Fibroblast of lung (primary cell): ENCODE data around the gene CYP19A1. TPM values are rescaled to one million over a fixed set of nuclear protein-coding genes. Genes with fewer than 3 reads are reported as not detected.
A peak's percentile ranks its signal among the peaks of the same experiment; 100 is the strongest.

Experiments
- DNase-seq, 2 donors: peaks; one replicate each; pipeline versions ENCODE4 v3.0.0 to v3.0.0-alpha.2; 2010; ENCODE audit warnings: low read depth in 2 of 2
- H2AFZ ChIP-seq: 2 replicates; pipeline ENCODE4 v1.5.1; 2012; ENCODE audit warnings: low read length, control low read depth, inconsistent platforms
- H3K27ac ChIP-seq: 2 replicates; pipeline ENCODE4 v1.5.1; 2011; ENCODE audit warnings: low read length, control low read depth; ENCODE audit not compliant: insufficient read depth
- H3K27me3 ChIP-seq: 2 replicates; pipeline ENCODE4 v1.5.1; 2011; ENCODE audit warnings: mild to moderate bottlenecking, low read length; ENCODE audit not compliant: control insufficient read depth, insufficient read depth
- H3K36me3 ChIP-seq: 2 replicates; pipeline ENCODE4 v1.5.1; 2011; ENCODE audit warnings: low read length; ENCODE audit not compliant: control insufficient read depth, insufficient read depth
- H3K4me1 ChIP-seq: 2 replicates; pipeline ENCODE4 v1.5.1; 2011; ENCODE audit warnings: low read length; ENCODE audit not compliant: control insufficient read depth, insufficient read depth; ENCODE audit errors: extremely low read depth
- H3K4me2 ChIP-seq: 2 replicates; pipeline ENCODE4 v1.5.1; 2011; ENCODE audit warnings: low read length, control low read depth; ENCODE audit not compliant: insufficient read depth; ENCODE audit errors: extremely low read depth
- H3K4me3 ChIP-seq, 4 experiments: fragments of 200-600 bp in 1 of 4; sonication (generic) in 1 of 4; replicated peaks in 1 of 4; 2 replicates each; pipeline ENCODE4 v1.5.1; 2011 to 2016; ENCODE audit warnings: low read length in 4 of 4, low read depth in 3 of 4, mild to moderate bottlenecking in 3 of 4, control low read depth in 2 of 4, inconsistent platforms in 1 of 4, mixed read lengths in 1 of 4; ENCODE audit not compliant: insufficient read depth in 1 of 4; ENCODE audit errors: control extremely low read depth in 1 of 4
- H3K79me2 ChIP-seq: 2 replicates; pipeline ENCODE4 v1.5.1; 2012; ENCODE audit warnings: mild to moderate bottlenecking, low read length, inconsistent platforms; ENCODE audit not compliant: control insufficient read depth, insufficient read depth
- H3K9ac ChIP-seq: 2 replicates; pipeline ENCODE4 v1.5.1; 2011; ENCODE audit warnings: mild to moderate bottlenecking, low read length, control low read depth; ENCODE audit not compliant: insufficient read depth
- H3K9me3 ChIP-seq: 2 replicates; pipeline ENCODE4 v1.5.1; 2012; ENCODE audit warnings: low read depth, low read length; ENCODE audit not compliant: control insufficient read depth, insufficient read depth
- H4K20me1 ChIP-seq: 2 replicates; pipeline ENCODE4 v1.5.1; 2011; ENCODE audit warnings: low read length; ENCODE audit not compliant: control insufficient read depth, insufficient read depth; ENCODE audit errors: extremely low read depth
- EZH2 ChIP-seq: IDR thresholded peaks from 2 replicates; pipeline ENCODE4 v1.5.1; 2012; ENCODE audit warnings: low read length, control low read depth, mild to moderate bottlenecking; ENCODE audit errors: missing control alignments
- polyA plus RNA-seq, 2 donors: library from polyadenylated mRNA; depleted of rRNA in 1 of 2; stranded (reverse) in 1 of 2; unstranded in 1 of 2; fragments of >200 nt; gene quantifications; 2 replicates each; pipeline ENCODE4 v1.2.1, GENCODE V29; 2011 to 2012; ENCODE audit warnings: missing spikeins in 1 of 2
- total RNA-seq: library from RNA; depleted of rRNA; stranded (reverse); fragments of >200 nt; gene quantifications from 2 replicates; pipeline ENCODE4 v1.2.1, GENCODE V29; 2014
- TF ChIP-seq, protein P1 (sequence below), 2 donors: IDR thresholded peaks in 1 of 2; conservative IDR thresholded peaks in 1 of 2; 1 replicate in 1 of 2; 2 replicates in 1 of 2; pipeline ENCODE4 v1.5.1; 2011 to 2012; ENCODE audit warnings: low read length in 2 of 2, control low read depth in 1 of 2, inconsistent platforms in 1 of 2, low read depth in 1 of 2, mild to moderate bottlenecking in 1 of 2

CYP19A1 gene
- total and polyA plus RNA-seq, 2 donors (not counting 1 experiment from before 2014, with no cell fraction given), result 0.16 to 2.3 TPM

DNA sequence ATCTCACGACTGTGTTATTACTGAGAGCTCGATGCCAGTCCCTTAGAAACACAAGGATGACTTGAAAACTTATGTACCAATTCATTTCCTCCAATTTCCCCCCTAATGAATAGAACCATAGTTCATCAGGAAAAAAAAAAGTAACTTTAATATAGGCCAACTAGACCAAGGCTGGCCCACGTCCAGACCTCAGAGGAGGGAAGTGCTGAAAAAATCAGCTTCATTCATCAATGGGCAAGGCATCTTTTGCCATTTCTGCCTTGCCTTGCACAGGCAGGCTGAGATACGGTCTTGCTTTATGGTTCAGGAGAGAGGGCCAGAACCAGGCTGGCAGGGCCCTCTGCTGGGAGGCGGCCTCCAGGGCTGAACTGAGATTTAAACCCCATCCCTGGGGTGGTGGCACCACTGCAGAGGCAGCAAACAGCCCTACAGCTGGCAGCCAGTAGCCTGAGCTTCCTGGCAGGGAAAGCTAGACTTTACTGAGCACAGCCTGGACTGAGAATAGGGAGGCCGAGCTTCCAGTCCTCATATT, 139.6 kb downstream of the CYP19A1 start:
- H3K4me2 ChIP-seq, result no peak overlapping the region
- no peak overlapping the region for H3K9ac ChIP-seq
- H3K36me3 ChIP-seq, result no peaks in the 10 kb centered on the region
- no peaks in the 10 kb centered on the region for H3K27me3 ChIP-seq
- H3K79me2 ChIP-seq, result no peaks in the 10 kb centered on the region
- TF ChIP-seq EZH2, result no peak
- TF ChIP-seq, protein P1, sequence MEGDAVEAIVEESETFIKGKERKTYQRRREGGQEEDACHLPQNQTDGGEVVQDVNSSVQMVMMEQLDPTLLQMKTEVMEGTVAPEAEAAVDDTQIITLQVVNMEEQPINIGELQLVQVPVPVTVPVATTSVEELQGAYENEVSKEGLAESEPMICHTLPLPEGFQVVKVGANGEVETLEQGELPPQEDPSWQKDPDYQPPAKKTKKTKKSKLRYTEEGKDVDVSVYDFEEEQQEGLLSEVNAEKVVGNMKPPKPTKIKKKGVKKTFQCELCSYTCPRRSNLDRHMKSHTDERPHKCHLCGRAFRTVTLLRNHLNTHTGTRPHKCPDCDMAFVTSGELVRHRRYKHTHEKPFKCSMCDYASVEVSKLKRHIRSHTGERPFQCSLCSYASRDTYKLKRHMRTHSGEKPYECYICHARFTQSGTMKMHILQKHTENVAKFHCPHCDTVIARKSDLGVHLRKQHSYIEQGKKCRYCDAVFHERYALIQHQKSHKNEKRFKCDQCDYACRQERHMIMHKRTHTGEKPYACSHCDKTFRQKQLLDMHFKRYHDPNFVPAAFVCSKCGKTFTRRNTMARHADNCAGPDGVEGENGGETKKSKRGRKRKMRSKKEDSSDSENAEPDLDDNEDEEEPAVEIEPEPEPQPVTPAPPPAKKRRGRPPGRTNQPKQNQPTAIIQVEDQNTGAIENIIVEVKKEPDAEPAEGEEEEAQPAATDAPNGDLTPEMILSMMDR (conservative IDR thresholded peaks at IDR 0.05 in 1 of 2, IDR thresholded peaks at IDR 0.05 in 1 of 2; ENCODE audit: low read depth in 1 of 2, low read length in 2 of 2), result no peak
- H2AFZ ChIP-seq, result no peak overlapping the region
- peak; percentile 14 to 24 for DNase-seq
- no peak overlapping the region for H3K27ac ChIP-seq
- no peaks in the 10 kb centered on the region for H3K9me3 ChIP-seq
- no peaks in the 10 kb centered on the region for H4K20me1 ChIP-seq
- H3K4me3 ChIP-seq, result no peak overlapping the region
- peaks cover 7% of the 10 kb centered on the region for H3K4me1 ChIP-seq

DNA sequence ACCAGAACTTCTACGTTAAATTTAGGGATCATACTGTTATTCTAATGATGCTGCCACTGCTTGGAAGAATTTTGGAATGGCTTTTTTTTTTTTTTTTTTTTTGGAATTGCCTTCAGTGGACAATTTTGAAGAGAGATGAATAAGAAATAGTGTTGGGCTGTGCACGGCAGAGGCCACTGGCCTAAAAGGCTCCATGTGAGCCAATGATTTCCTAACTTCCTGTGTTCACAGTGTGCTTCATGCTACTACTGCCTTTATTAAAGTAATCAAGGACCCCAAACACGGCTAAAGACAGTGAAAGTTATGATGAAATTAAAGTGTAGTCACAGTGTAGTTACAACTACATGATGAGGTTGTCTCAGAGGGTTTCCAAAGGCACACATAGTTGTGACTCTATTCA, 142.9 kb downstream of the CYP19A1 start:
- DNase-seq, result no peak
- Histone ChIP-seq H4K20me1 (no peaks in the 10 kb centered on the region), H3K4me1 (no peaks in the 10 kb centered on the region), H3K9ac (no peak overlapping the region), H3K27me3 (no peaks in the 10 kb centered on the region), H3K27ac (no peak overlapping the region), H3K79me2 (no peaks in the 10 kb centered on the region), H3K36me3 (no peaks in the 10 kb centered on the region), H3K9me3 (no peaks in the 10 kb centered on the region), H3K4me3 (no peak overlapping the region), H3K4me2 (no peak overlapping the region), H2AFZ (no peak overlapping the region)
- TF ChIP-seq, protein P1 (conservative IDR thresholded peaks at IDR 0.05 in 1 of 2, IDR thresholded peaks at IDR 0.05 in 1 of 2; ENCODE audit: low read depth in 1 of 2, low read length in 2 of 2), result no peak
- no peak for TF ChIP-seq EZH2

DNA sequence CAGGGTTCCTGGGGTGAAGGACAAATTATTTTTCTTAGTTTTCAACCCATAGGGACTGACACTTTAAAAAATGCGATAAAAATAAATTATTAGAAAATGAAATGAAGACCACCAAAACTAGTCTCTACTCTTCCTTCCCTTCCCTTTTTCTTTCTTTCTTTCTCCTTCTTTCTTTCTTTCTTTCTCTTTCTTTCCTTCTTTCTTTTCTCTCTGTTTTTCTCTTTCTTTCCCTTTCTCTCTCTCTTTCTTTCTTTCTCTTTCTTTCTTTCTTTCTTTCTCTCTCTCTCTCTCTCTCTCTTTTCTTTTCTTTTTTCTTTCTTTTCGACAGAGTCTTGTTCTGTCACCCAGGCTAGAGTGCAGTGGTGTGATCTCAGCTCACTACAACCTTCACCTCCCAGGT, 144.4 kb downstream of the CYP19A1 start:
- no peaks in the 10 kb centered on the region for H3K4me1 ChIP-seq
- TF ChIP-seq EZH2, result no peak
- TF ChIP-seq, protein P1 (conservative IDR thresholded peaks at IDR 0.05 in 1 of 2, IDR thresholded peaks at IDR 0.05 in 1 of 2; ENCODE audit: low read depth in 1 of 2, low read length in 2 of 2), result no peak
- no peaks in the 10 kb centered on the region for H3K79me2 ChIP-seq
- no peak overlapping the region for H3K27ac ChIP-seq
- H3K36me3 ChIP-seq, result no peaks in the 10 kb centered on the region
- no peaks in the 10 kb centered on the region for H4K20me1 ChIP-seq
- H3K27me3 ChIP-seq, result no peaks in the 10 kb centered on the region
- H3K9ac ChIP-seq, result no peak overlapping the region
- no peak overlapping the region for H3K4me2 ChIP-seq
- DNase-seq, result no peak
- no peak overlapping the region for H3K4me3 ChIP-seq
- no peak overlapping the region for H2AFZ ChIP-seq
- no peaks in the 10 kb centered on the region for H3K9me3 ChIP-seq
